Cardiac fibroblast (primary cell): ENCODE data around the gene PM20D2.
"Not testable (repeated sequence)": the region's sequence is repeated elsewhere in the genome, so short reads cannot be mapped to it uniquely, and the experiment has no call there.

Experiments used
- DNase-seq, 2 donors: peaks; one replicate each; pipeline versions ENCODE4 v3.0.0 to v3.0.0-alpha.2; 2010; ENCODE audit warnings: low read depth in 2 of 2
- H3K4me3 ChIP-seq, 2 donors: replicated peaks in 1 of 2; 1 replicate in 1 of 2; 2 replicates in 1 of 2; pipeline ENCODE4 v1.5.1; 2011; ENCODE audit warnings: low read depth in 2 of 2, low read length in 2 of 2, mild to moderate bottlenecking in 2 of 2, moderate library complexity in 1 of 2
- CTCF ChIP-seq: IDR thresholded peaks from one replicate; pipeline ENCODE4 v1.5.1; 2011; ENCODE audit warnings: low read depth, mild to moderate bottlenecking, low read length, inconsistent platforms

PM20D2 gene

GRCh38 chr6:89117211-89118108, 28.4 kb upstream of the PM20D2 start, which contains the start of gene SRSF12:
SRSF12 (minus strand) TSS chr6:89118071; CDS start chr6:89117887, 184 bp downstream.
- H3K4me3 ChIP-seq, result peak within 1 kb of the TSS; percentile 51 to 61
- DNase-seq, result peak; percentile 33 to 48

DNA sequence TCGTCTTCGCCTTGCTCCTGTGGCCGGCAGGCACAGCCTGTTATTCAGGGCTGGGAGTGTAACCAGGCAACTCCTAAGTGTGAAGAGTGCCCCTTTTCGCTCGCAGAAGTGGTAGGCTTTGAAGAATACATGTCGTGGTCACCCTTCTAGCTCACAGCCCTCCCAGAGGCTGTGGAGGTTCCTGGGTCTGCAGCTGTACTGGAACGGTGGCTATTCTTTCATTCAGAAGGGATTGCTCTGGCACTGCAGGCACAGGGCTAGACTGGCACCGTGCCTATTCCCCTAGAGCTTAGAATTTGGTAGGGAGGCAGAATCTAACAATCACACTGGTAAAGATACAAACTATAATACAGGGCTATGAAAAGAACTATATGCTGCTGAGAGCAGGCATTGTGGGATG, 26.9 kb upstream of the PM20D2 start:
- no peak for DNase-seq
- no peak for TF ChIP-seq CTCF
- H3K4me3 ChIP-seq, result no peak overlapping the region

More at GRCh38 chr6:89117211-89118108, 28.4 kb upstream of the PM20D2 start, which contains the start of gene SRSF12:
- no peak for TF ChIP-seq CTCF

- no peak for TF ChIP-seq CTCF
- no peak overlapping the region for H3K4me3 ChIP-seq
- no peak for DNase-seq
These were observed 25.5 kb upstream of the PM20D2 start for GRCh38 chr6:89120371-89120770.

GRCh38 chr6:89121934-89122333, 23.9 kb upstream of the PM20D2 start:
- DNase-seq, result no peak
- no peak for TF ChIP-seq CTCF
- H3K4me3 ChIP-seq, result no peak overlapping the region

DNA sequence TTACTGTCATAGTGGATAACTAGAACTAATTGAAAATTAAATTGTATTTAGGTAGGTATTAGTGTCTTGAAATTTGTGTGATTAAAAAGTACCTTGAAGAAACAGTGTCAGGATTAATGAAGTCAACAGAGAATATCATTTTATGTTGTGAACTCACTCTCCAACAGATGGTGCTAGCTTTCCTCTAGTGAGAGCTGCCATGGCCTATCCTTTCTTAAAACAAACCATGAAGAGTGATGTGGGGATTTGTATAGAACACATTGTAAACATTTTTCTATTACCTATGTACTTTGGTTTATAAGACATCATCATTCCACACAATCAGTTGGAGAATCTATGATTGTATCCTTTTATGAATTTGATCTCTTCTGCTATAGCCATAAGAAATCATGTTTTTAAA, 23.2 kb upstream of the PM20D2 start:
- peak; percentile 58 to 59 for DNase-seq
- peak; percentile 38 for TF ChIP-seq CTCF
- no peak overlapping the region for H3K4me3 ChIP-seq

- DNase-seq, H3K4me3 ChIP-seq: not testable (repeated sequence)
These were observed 17.6 kb upstream of the PM20D2 start for GRCh38 chr6:89128256-89128671.

GRCh38 chr6:89131599-89131998, 14.3 kb upstream of the PM20D2 start:
- TF ChIP-seq CTCF, result no peak
- no peak overlapping the region for H3K4me3 ChIP-seq
- no peak for DNase-seq
